ENCODE data around the gene BCAS4. TPM values are rescaled to one million over a fixed set of nuclear protein-coding genes. Genes with fewer than 3 reads are reported as not detected.
"Not testable (repeated sequence)": the region's sequence is repeated elsewhere in the genome, so short reads cannot be mapped to it uniquely, and the experiment has no call there.

Gene BCAS4
- total RNA-seq, 1 experiment from 2014 or later: 7.6 TPM

DNA sequence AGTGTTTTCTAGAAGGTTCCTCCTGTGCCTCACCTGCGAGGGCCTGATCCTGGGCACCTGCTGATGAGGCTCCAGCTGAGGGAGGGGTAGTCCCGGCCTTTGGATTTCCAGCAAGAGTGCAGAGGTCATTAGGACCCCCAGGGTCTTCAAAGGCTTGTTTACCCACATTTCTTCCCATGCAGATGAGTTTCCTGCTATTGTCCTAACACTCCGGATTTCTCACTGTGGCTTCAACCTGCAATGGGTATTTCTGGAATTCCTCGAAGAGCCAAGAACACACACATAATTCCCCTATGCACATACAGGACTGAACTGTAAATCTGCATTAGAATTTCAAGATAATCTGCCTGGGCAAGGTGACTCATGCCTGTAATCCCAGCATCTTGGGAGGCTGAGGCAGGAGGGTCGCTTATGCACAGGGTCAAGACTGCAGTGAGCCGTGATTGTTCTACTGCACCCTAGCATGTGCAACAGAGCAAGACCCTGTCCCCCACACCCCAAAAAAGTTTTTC lies 82.4 kb downstream of the BCAS4 start:
- no peak for DNase-seq
- no peaks in the 10 kb centered on the region for H3K79me2 ChIP-seq (ENCODE audit: low read depth)
- H3F3A ChIP-seq (ENCODE audit: insufficient read depth, low read depth): no peaks in the 10 kb centered on the region
- no TSS peak for BruUV-seq (replicated peaks)
- TF ChIP-seq, protein P1, sequence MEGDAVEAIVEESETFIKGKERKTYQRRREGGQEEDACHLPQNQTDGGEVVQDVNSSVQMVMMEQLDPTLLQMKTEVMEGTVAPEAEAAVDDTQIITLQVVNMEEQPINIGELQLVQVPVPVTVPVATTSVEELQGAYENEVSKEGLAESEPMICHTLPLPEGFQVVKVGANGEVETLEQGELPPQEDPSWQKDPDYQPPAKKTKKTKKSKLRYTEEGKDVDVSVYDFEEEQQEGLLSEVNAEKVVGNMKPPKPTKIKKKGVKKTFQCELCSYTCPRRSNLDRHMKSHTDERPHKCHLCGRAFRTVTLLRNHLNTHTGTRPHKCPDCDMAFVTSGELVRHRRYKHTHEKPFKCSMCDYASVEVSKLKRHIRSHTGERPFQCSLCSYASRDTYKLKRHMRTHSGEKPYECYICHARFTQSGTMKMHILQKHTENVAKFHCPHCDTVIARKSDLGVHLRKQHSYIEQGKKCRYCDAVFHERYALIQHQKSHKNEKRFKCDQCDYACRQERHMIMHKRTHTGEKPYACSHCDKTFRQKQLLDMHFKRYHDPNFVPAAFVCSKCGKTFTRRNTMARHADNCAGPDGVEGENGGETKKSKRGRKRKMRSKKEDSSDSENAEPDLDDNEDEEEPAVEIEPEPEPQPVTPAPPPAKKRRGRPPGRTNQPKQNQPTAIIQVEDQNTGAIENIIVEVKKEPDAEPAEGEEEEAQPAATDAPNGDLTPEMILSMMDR (conservative IDR thresholded peaks at IDR 0.05): no peak
- TF ChIP-seq EZH2 (IDR thresholded peaks at IDR 0.05; ENCODE audit: low read depth): no peak
- H3K4me2 ChIP-seq: no peak overlapping the region
- no peaks in the 10 kb centered on the region for H3K9me3 ChIP-seq (ENCODE audit: insufficient read depth, low read depth)
- H4K20me1 ChIP-seq (ENCODE audit: insufficient read depth): no peaks in the 10 kb centered on the region
- intact Hi-C loops (cut with micrococcal nuclease; ENCODE audit: unreplicated experiment): no loop called here
- H3K4me1 ChIP-seq (replicated peaks; ENCODE audit: insufficient read depth): no peaks in the 10 kb centered on the region
- H3K27ac ChIP-seq: no peak overlapping the region
- H3K27me3 ChIP-seq (ENCODE audit: insufficient read depth, low read depth): no peaks in the 10 kb centered on the region
- no peaks in the 10 kb centered on the region for H3K9me2 ChIP-seq (ENCODE audit: insufficient read depth)
- no peak overlapping the region for H3K4me3 ChIP-seq
- POLR2A ChIA-PET (ENCODE audit: unreplicated experiment): no interaction called here
- CTCF ChIA-PET: no interaction called here
- no peak overlapping the region for H2AFZ ChIP-seq
- no peaks in the 10 kb centered on the region for H3K36me3 ChIP-seq (ENCODE audit: low read depth)

DNA sequence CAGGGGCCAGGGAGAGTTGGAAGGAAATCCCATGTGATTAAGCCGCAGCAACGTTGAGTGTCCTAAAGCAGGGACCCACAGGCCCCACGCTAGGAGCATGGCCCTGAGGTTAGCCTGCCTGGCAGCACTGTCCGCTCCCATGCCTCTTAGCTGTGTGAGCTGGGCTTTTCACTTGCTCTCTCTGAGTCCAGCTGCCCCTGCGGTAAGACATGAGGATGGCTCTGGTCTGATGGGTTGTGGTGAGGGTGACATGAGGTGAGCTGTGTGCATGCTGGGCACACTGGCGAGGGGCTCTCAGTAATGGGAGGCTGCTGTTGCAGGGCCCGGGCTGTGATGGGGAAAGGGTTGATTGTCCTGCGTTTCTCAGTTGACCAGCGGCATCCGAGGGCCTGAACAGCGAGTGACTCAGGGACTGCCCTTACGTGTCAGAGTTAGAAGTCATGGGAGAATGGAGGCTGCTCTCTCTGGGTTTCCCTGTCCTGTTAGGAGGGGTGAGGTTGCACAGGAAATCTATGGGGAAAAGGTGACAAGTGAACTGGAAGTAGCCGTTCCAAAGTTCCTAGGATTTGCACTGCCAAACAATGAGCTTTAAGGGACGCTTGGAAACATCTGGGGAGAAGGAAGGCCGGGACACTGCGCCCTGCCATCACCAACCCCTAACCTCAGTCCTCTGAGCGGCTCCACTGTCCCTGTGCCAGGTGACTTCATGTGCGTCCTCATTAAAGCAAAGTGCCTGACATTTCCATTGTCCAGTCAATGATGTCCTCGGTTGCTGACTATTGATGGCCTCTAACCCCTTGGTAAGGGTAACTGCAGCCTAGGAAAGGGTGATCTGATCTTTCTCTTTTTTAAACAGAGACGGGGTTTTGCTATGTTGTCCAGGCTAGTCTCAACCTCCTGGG lies 85.0 kb downstream of the BCAS4 start:
- Histone ChIP-seq H3F3A (ENCODE audit: insufficient read depth, low read depth) (no peaks in the 10 kb centered on the region; the same call in 1 of the 2 replicates), H3K4me1 (replicated peaks; ENCODE audit: insufficient read depth) (no peaks in the 10 kb centered on the region), H3K27me3 (ENCODE audit: insufficient read depth, low read depth) (no peaks in the 10 kb centered on the region), H3K4me3 (no peak overlapping the region), H3K27ac (no peak overlapping the region), H3K4me2 (no peak overlapping the region), H4K20me1 (ENCODE audit: insufficient read depth) (no peaks in the 10 kb centered on the region), H3K36me3 (ENCODE audit: low read depth) (no peaks in the 10 kb centered on the region), H3K79me2 (ENCODE audit: low read depth) (no peaks in the 10 kb centered on the region), H2AFZ (no peak overlapping the region), H3K9me3 (ENCODE audit: insufficient read depth, low read depth) (no peaks in the 10 kb centered on the region), H3K9me2 (ENCODE audit: insufficient read depth) (no peaks in the 10 kb centered on the region)
- BruUV-seq (replicated peaks): no TSS peak
- intact Hi-C loops (cut with micrococcal nuclease; ENCODE audit: unreplicated experiment): no loop called here
- ChIA-PET CTCF (no interaction called here), POLR2A (ENCODE audit: unreplicated experiment) (no interaction called here)
- TF ChIP-seq, protein P1 (conservative IDR thresholded peaks at IDR 0.05): no peak
- TF ChIP-seq EZH2 (IDR thresholded peaks at IDR 0.05; ENCODE audit: low read depth): no peak
- no peak for DNase-seq

DNA sequence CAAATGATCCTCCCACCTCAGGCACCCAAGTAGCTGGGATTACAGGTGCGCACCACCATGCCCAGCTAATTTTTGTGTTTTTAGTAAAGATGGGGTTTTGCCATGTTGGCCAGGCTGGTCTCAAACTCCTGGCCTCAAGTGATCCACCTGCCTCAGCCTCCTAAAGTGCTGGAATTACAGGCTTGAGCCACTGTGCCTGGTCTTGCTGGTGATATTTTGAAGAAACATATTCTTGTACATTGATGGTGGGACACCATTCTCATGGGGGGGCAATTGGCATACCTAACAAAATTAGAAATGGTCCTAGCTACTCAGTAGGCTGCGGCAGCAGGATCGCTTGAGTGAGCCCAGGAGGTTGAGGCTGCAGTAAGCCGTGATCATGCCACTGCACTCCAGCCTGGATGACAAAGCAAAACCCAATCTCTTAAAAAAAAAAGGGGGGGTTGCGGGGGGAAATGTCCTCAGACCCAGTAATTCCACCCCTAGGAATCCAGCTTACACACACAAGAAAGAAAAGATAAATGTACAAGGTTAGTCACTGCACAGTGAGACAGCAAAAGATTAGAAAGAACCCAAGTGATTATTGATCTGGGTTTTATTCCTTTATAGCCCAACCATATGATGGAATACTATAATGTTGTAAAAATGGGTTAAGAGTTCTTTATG lies 87.0 kb downstream of the BCAS4 start:
- DNase-seq; H3K36me3 ChIP-seq (ENCODE audit: low read depth); H3K79me2 ChIP-seq (ENCODE audit: low read depth); H3K4me1 ChIP-seq (replicated peaks; ENCODE audit: insufficient read depth); POLR2A ChIA-PET (ENCODE audit: unreplicated experiment); H3K4me2 ChIP-seq; H3K27ac ChIP-seq; H3K9me3 ChIP-seq (ENCODE audit: insufficient read depth, low read depth); intact Hi-C loops (cut with micrococcal nuclease; ENCODE audit: unreplicated experiment); H3F3A ChIP-seq (ENCODE audit: insufficient read depth, low read depth); BruUV-seq (replicated peaks); H3K9me2 ChIP-seq (ENCODE audit: insufficient read depth); H3K27me3 ChIP-seq (ENCODE audit: insufficient read depth, low read depth); H2AFZ ChIP-seq; H4K20me1 ChIP-seq (ENCODE audit: insufficient read depth); H3K4me3 ChIP-seq; CTCF ChIA-PET: not testable (repeated sequence)

Measured in PC-9 (cell line).